ENCODE measurements around the gene HNRNPA2B1.
"Not testable (repeated sequence)": the region's sequence is repeated elsewhere in the genome, so short reads cannot be mapped to it uniquely, and the experiment has no call there.

HNRNPA2B1 gene

GRCh38 chr7:26163804-26164203 lies 36.7 kb downstream of the HNRNPA2B1 start:
- not testable (repeated sequence) for DNase-seq (ENCODE audit: low read depth)

- no peak for DNase-seq (ENCODE audit: low read depth)
Measured at GRCh38 chr7:26162431-26162830, 38.1 kb downstream of the HNRNPA2B1 start.

GRCh38 chr7:26160896-26161295 lies 39.6 kb downstream of the HNRNPA2B1 start:
- no peak for DNase-seq (ENCODE audit: low read depth)

- no peak for DNase-seq (ENCODE audit: low read depth)
Measured at GRCh38 chr7:26159243-26159642, 41.3 kb downstream of the HNRNPA2B1 start.

GRCh38 chr7:26157520-26158105 lies 42.9 kb downstream of the HNRNPA2B1 start:
- DNase-seq (ENCODE audit: low read depth), result no peak

- peak; percentile 50 for DNase-seq (ENCODE audit: low read depth)
Measured at GRCh38 chr7:26156451-26157420, 43.8 kb downstream of the HNRNPA2B1 start.

GRCh38 chr7:26155531-26156375 lies 44.8 kb downstream of the HNRNPA2B1 start:
- DNase-seq (ENCODE audit: low read depth), result no peak

- no peak for DNase-seq (ENCODE audit: low read depth)
Measured at GRCh38 chr7:26153823-26154783, 46.4 kb downstream of the HNRNPA2B1 start.

GRCh38 chr7:26153241-26153822 lies 47.2 kb downstream of the HNRNPA2B1 start:
- DNase-seq (ENCODE audit: low read depth), result no peak

- DNase-seq (ENCODE audit: low read depth), result not testable (repeated sequence)
Measured at GRCh38 chr7:26152782-26153240, 47.7 kb downstream of the HNRNPA2B1 start.

- no peak for DNase-seq (ENCODE audit: low read depth)
Measured at GRCh38 chr7:26151953-26152781, 48.4 kb downstream of the HNRNPA2B1 start, which contains the start of gene NFE2L3. TSS of gene NFE2L3 (plus strand) at chr7:26152198. CDS start at chr7:26152499, 301 bp downstream.

- DNase-seq (ENCODE audit: low read depth), result no peak
Measured at GRCh38 chr7:26151650-26151952, 48.9 kb downstream of the HNRNPA2B1 start.

- DNase-seq (ENCODE audit: low read depth), result no peak
Measured at GRCh38 chr7:26151096-26151495, 49.5 kb downstream of the HNRNPA2B1 start.

GRCh38 chr7:26149391-26149977 lies 51.1 kb downstream of the HNRNPA2B1 start:
- DNase-seq (ENCODE audit: low read depth), result no peak

GRCh38 chr7:26148307-26148700 lies 52.2 kb downstream of the HNRNPA2B1 start:
- DNase-seq (ENCODE audit: low read depth), result not testable (repeated sequence)

- DNase-seq (ENCODE audit: low read depth), result not testable (repeated sequence)
Measured at GRCh38 chr7:26147646-26148306, 52.8 kb downstream of the HNRNPA2B1 start.

GRCh38 chr7:26147030-26147429 lies 53.5 kb downstream of the HNRNPA2B1 start:
- DNase-seq (ENCODE audit: low read depth), result peak; percentile 17

- no peak for DNase-seq (ENCODE audit: low read depth)
Measured at GRCh38 chr7:26145238-26145637, 55.3 kb downstream of the HNRNPA2B1 start.

Measured in stromal cell of bone marrow (primary cell).